HCT116 (cell line): ENCODE data around the gene NOC4L. TPM values are rescaled to one million over a fixed set of nuclear protein-coding genes. Genes with fewer than 3 reads are reported as not detected.

ENCODE experiments used
- ATAC-seq: fragments of 200-7000 bp; cut with Tn5 transposase; 2 replicates; pipeline ENCODE4 v1.9.1; 2020; ENCODE audit warnings: mild to moderate bottlenecking, moderate library complexity
- BruUV-seq: library from RNA; stranded (reverse); fragments of 400-500 nt; replicated peaks from 2 replicates; lab custom pipeline; 2021; lab: Mats Ljungman, UMichigan
- CTCF ChIA-PET: fragments of 300-600 bp; sonication (Branson Sonifier 250); formaldehyde crosslinking; loops from one replicate; lab custom pipeline; 2021; ENCODE audit warnings: antibody characterized with exemption; lab: Charles Lee
- POLR2A ChIA-PET: fragments of 300-600, 350-600 bp; sonication (Branson Sonifier 250); formaldehyde crosslinking; loops from one replicate; lab custom pipeline; 2021; ENCODE audit warnings: antibody characterized with exemption; lab: Charles Lee
- RAD21 ChIA-PET, 2 experiments: fragments of 300-600 bp; sonication (Branson Sonifier 250); formaldehyde crosslinking; loops; one replicate each; lab custom pipeline; 2023; ENCODE audit warnings: low total read pairs in 2 of 2; ENCODE audit not compliant: uncharacterized antibody in 2 of 2, unreplicated experiment in 2 of 2, low non-redundant PET in 1 of 2; lab: Charles Lee
- DNase-seq: peaks from one replicate; pipeline ENCODE4 v3.0.0-alpha.2; 2010; ENCODE audit warnings: low read depth, low spot score
- H2AFZ ChIP-seq: fragments of 200-600 bp; shearing (Covaris generic), sonication (generic); 2 replicates; pipeline ENCODE4 v1.6.1; 2017; ENCODE audit warnings: low read depth, mixed run types, mixed read lengths, antibody characterized with exemption, low read length; ENCODE audit not compliant: poor library complexity, severe bottlenecking
- H3K27ac ChIP-seq: 2 replicates; pipeline ENCODE4 v1.5.1; 2012; ENCODE audit warnings: low read depth, low read length
- H3K27me3 ChIP-seq: fragments of 200-600 bp; sonication (generic); 2 replicates; pipeline ENCODE4 v1.6.1; 2016; ENCODE audit warnings: mixed run types, low read length, mixed read lengths; ENCODE audit not compliant: insufficient read depth
- H3K36me3 ChIP-seq, 2 experiments: fragments of 200-500 bp in 1 of 2; fragments of 200-600 bp in 1 of 2; sonication (Bioruptor generic) in 1 of 2; sonication (generic) in 1 of 2; 2 replicates each; pipeline versions ENCODE4 v1.5.1 to v1.6.1; 2014 to 2016; ENCODE audit warnings: low read length in 2 of 2, inconsistent platforms in 1 of 2, mixed read lengths in 1 of 2, mixed run types in 1 of 2; ENCODE audit not compliant: insufficient read depth in 2 of 2, control insufficient read depth in 1 of 2
- H3K4me1 ChIP-seq, 2 experiments: fragments of 200-600 bp in 1 of 2; sonication (generic) in 1 of 2; 2 replicates each; pipeline versions ENCODE4 v1.5.1 to v1.6.1; 2012 to 2017; ENCODE audit warnings: low read length in 2 of 2, inconsistent platforms in 1 of 2, mild to moderate bottlenecking in 1 of 2, mixed read lengths in 1 of 2, mixed run types in 1 of 2, moderate library complexity in 1 of 2; ENCODE audit not compliant: insufficient read depth in 2 of 2, control insufficient read depth in 1 of 2
- H3K4me2 ChIP-seq: fragments of 200-600 bp; sonication (generic); 2 replicates; pipeline ENCODE4 v1.6.1; 2017; ENCODE audit warnings: mixed run types, low read length, mixed read lengths
- H3K4me3 ChIP-seq, 2 experiments: fragments of 200-600 bp in 1 of 2; sonication (generic) in 1 of 2; replicated peaks in 1 of 2; 2 replicates each; pipeline ENCODE4 v1.5.1; 2011 to 2016; ENCODE audit warnings: low read length in 2 of 2, control low read depth in 1 of 2, low read depth in 1 of 2, mild to moderate bottlenecking in 1 of 2, mixed read lengths in 1 of 2, mixed run types in 1 of 2
- H3K79me2 ChIP-seq: fragments of 200-600 bp; sonication (generic); 2 replicates; pipeline ENCODE4 v1.6.1; 2017; ENCODE audit warnings: mild to moderate bottlenecking, mixed run types, low read length, moderate library complexity, mixed read lengths; ENCODE audit not compliant: insufficient read depth
- H3K9ac ChIP-seq: fragments of 200-600 bp; sonication (generic); 2 replicates; pipeline ENCODE4 v1.6.1; 2016; ENCODE audit warnings: low read length, mixed read lengths
- H3K9me2 ChIP-seq: fragments of 200-600 bp; sonication (generic), shearing (Covaris generic); 2 replicates; pipeline ENCODE4 v1.6.1; 2017; ENCODE audit warnings: mixed run types, mild to moderate bottlenecking, moderate library complexity; ENCODE audit not compliant: insufficient read depth
- H3K9me3 ChIP-seq, 2 experiments: fragments of 200-500 bp in 1 of 2; fragments of 200-600 bp in 1 of 2; sonication (Bioruptor generic) in 1 of 2; sonication (generic) in 1 of 2; 2 replicates each; pipeline ENCODE4 v1.6.1; 2014 to 2017; ENCODE audit warnings: low read length in 2 of 2, mixed read lengths in 2 of 2, inconsistent platforms in 1 of 2, low read depth in 1 of 2, mild to moderate bottlenecking in 1 of 2, mixed run types in 1 of 2, moderate library complexity in 1 of 2; ENCODE audit not compliant: control insufficient read depth in 1 of 2, insufficient read depth in 1 of 2
- H4K20me1 ChIP-seq: fragments of 200-600 bp; sonication (generic), shearing (Covaris generic); 2 replicates; pipeline ENCODE4 v1.6.1; 2017; ENCODE audit warnings: mixed run types, mild to moderate bottlenecking, moderate library complexity; ENCODE audit not compliant: insufficient read depth
- EGR1 ChIP-seq: IDR thresholded peaks from 2 replicates; pipeline ENCODE4 v1.6.1; 2012; ENCODE audit warnings: low read depth
- ELF1 ChIP-seq: IDR thresholded peaks from 2 replicates; pipeline ENCODE4 v1.6.1; 2012; ENCODE audit warnings: low read depth, borderline replicate concordance
- EZH2 ChIP-seq: fragments of 200-600 bp; sonication (generic); IDR thresholded peaks from 2 replicates; pipeline ENCODE4 v1.6.1; 2017; ENCODE audit warnings: antibody characterized with exemption, mixed run types
- EZH2phosphoT487 ChIP-seq: fragments of 200-600 bp; IDR thresholded peaks from 2 replicates; pipeline ENCODE4 v1.6.1; 2018; ENCODE audit warnings: antibody characterized with exemption, borderline replicate concordance
- JUND ChIP-seq: IDR thresholded peaks from 2 replicates; pipeline ENCODE4 v1.6.1; 2012
- POLR2AphosphoS5 ChIP-seq: IDR thresholded peaks from 2 replicates; pipeline ENCODE4 v1.6.1; 2011; ENCODE audit warnings: mild to moderate bottlenecking, low read depth, low read length, moderate library complexity
- SIN3A ChIP-seq: IDR thresholded peaks from 2 replicates; pipeline ENCODE4 v1.6.1; 2012; ENCODE audit warnings: low read depth
- SP1 ChIP-seq: IDR thresholded peaks from 2 replicates; pipeline ENCODE4 v1.6.1; 2012; ENCODE audit warnings: low read depth
- SRF ChIP-seq: IDR thresholded peaks from 2 replicates; pipeline ENCODE4 v1.6.1; 2012; ENCODE audit warnings: low read depth
- ZFX ChIP-seq: fragments of 450-650 bp; IDR thresholded peaks from 2 replicates; pipeline ENCODE4 v1.6.1; 2017
- intact Hi-C: fragments of 100-400 bp; cut with micrococcal nuclease; formaldehyde crosslinking; loops from 2 replicates; pipeline ENCODE4 v1.10.0; 2022
- total RNA-seq: library from RNA; stranded (reverse); gene quantifications from one replicate; pipeline ENCODE4 v1.2.1, GENCODE V29; 2021; ENCODE audit not compliant: unreplicated experiment
- TF ChIP-seq, protein P1 (sequence below): IDR thresholded peaks from 2 replicates; pipeline ENCODE4 v1.6.1; 2012
- TF ChIP-seq, protein P2 (sequence below): IDR thresholded peaks from 2 replicates; pipeline ENCODE4 v1.6.1; 2012; ENCODE audit warnings: low read depth

NOC4L gene
- total RNA-seq, 1 experiment from 2014 or later = 47.6 TPM

DNA sequence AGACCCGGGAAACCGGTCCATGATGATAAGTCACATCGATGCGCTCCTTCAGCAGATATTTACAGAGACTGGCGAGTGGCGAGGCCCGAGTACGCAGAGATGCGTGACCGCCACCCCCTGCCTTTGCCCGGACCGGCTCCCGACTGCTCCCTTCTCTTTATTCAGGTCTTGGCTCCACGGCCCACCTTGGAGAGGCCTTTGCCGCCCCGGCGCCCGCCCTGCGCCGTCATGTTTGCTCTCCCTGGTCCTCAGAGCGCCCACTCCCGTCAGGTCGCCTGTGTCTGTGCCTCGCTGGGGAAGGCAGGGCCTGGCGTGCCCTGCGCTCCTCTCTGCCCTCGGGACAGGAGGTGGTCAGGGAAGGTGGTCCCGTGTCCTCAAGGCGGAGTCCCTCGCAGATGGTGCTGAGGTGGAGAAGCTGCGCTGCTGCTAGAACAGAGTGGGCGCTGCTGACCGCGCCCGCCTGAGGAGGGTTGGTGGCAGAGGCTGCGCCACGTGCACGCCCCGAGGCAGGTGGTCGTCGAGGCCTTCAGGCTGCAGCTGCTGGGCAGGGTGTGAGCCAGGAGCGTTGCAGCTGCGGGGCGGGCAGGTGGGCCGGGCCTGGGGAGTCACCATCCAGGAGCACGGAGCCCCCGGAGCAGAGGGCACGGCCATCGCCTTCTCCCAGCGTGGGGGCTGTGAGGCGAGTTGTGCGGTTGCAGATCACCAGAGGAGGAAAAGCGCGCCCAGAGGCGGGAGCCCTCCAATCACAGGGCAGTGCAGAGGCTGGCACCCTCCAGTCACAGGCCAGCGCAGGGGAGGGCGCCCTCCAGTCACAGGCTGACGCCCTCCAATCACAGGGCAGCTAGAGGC, 27.3 kb upstream of the NOC4L start:
- Histone ChIP-seq H3K27me3 (no peaks in the 10 kb centered on the region), H3K36me3 (peaks cover 4 to 8% of the 10 kb centered on the region in 2 experiments; a peak in 2 of 4 replicates), H3K9ac (no peak overlapping the region), H3K9me2 (no peaks in the 10 kb centered on the region), H3K9me3 (no peaks in the 10 kb centered on the region)
- ChIA-PET POLR2A (no interaction called here), RAD21 (no interaction called here)
- no peak for DNase-seq
- intact Hi-C loops = no loop called here
- TF ChIP-seq ZFX (no peak), SRF (no peak), EZH2phosphoT487 (no peak), SP1 (no peak), SIN3A (no peak), EGR1 (no peak), POLR2AphosphoS5 (no peak), ELF1 (no peak), JUND (no peak), EZH2 (no peak)
- TF ChIP-seq, protein P1, sequence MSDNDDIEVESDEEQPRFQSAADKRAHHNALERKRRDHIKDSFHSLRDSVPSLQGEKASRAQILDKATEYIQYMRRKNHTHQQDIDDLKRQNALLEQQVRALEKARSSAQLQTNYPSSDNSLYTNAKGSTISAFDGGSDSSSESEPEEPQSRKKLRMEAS = no peak
- TF ChIP-seq, protein P2, sequence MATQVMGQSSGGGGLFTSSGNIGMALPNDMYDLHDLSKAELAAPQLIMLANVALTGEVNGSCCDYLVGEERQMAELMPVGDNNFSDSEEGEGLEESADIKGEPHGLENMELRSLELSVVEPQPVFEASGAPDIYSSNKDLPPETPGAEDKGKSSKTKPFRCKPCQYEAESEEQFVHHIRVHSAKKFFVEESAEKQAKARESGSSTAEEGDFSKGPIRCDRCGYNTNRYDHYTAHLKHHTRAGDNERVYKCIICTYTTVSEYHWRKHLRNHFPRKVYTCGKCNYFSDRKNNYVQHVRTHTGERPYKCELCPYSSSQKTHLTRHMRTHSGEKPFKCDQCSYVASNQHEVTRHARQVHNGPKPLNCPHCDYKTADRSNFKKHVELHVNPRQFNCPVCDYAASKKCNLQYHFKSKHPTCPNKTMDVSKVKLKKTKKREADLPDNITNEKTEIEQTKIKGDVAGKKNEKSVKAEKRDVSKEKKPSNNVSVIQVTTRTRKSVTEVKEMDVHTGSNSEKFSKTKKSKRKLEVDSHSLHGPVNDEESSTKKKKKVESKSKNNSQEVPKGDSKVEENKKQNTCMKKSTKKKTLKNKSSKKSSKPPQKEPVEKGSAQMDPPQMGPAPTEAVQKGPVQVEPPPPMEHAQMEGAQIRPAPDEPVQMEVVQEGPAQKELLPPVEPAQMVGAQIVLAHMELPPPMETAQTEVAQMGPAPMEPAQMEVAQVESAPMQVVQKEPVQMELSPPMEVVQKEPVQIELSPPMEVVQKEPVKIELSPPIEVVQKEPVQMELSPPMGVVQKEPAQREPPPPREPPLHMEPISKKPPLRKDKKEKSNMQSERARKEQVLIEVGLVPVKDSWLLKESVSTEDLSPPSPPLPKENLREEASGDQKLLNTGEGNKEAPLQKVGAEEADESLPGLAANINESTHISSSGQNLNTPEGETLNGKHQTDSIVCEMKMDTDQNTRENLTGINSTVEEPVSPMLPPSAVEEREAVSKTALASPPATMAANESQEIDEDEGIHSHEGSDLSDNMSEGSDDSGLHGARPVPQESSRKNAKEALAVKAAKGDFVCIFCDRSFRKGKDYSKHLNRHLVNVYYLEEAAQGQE = no peak
- TF ChIP-seq, all 23 proteins: peak for 0
- ATAC-seq = no peak
- H3K4me2 ChIP-seq = no peak overlapping the region
- BruUV-seq = no TSS peak
- H3K27ac ChIP-seq = no peak overlapping the region
- no peaks in the 10 kb centered on the region for H3K79me2 ChIP-seq
- CTCF ChIA-PET = no interaction called here
- H3K4me1 ChIP-seq = no peaks in the 10 kb centered on the region
- no peaks in the 10 kb centered on the region for H4K20me1 ChIP-seq
- H3K4me3 ChIP-seq = no peak overlapping the region
- H2AFZ ChIP-seq = no peak overlapping the region
